OCI-LY7 (cell line): ENCODE measurements around the gene KCND3.

Experiments used
- EZH2phosphoT487 ChIP-seq: fragments of 200-600 bp; sonication (generic); IDR thresholded peaks from 2 replicates; pipeline ENCODE4 v1.6.1; 2018; ENCODE audit warnings: low read depth, borderline replicate concordance, mild to moderate bottlenecking, mixed run types, antibody characterized with exemption, low read length, moderate library complexity, mixed read lengths
- TF ChIP-seq, protein P1 (sequence below): fragments of 200-600 bp; sonication (generic); conservative IDR thresholded peaks from 2 replicates; pipeline ENCODE4 v1.5.1; 2014; ENCODE audit warnings: mild to moderate bottlenecking, antibody characterized with exemption, low read length, moderate library complexity, mixed read lengths

DNA sequence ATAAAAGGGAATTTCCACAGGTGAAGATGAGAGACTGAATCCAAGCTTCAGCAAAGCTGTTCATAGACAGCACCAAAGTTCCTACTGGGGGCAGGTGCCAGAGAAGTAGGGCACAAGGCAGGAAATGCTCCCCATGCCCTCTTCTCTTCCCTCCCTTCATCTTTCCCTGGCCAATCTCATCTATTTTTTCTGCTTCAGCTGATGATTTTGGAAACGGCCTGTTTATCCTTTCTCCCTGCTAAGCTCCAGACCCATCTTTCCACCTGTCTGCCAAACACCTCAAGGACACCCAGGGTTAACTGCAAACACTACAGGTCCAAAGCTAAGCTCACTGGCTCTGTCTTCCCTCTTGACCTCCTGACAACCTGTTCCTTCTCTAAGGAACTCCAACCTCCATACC is 18.1 kb downstream of the KCND3 start:
- TF ChIP-seq, protein P1, sequence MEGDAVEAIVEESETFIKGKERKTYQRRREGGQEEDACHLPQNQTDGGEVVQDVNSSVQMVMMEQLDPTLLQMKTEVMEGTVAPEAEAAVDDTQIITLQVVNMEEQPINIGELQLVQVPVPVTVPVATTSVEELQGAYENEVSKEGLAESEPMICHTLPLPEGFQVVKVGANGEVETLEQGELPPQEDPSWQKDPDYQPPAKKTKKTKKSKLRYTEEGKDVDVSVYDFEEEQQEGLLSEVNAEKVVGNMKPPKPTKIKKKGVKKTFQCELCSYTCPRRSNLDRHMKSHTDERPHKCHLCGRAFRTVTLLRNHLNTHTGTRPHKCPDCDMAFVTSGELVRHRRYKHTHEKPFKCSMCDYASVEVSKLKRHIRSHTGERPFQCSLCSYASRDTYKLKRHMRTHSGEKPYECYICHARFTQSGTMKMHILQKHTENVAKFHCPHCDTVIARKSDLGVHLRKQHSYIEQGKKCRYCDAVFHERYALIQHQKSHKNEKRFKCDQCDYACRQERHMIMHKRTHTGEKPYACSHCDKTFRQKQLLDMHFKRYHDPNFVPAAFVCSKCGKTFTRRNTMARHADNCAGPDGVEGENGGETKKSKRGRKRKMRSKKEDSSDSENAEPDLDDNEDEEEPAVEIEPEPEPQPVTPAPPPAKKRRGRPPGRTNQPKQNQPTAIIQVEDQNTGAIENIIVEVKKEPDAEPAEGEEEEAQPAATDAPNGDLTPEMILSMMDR: no peak
- no peak for TF ChIP-seq EZH2phosphoT487
